A673 (cell line): ENCODE results near the gene HMX2.

Experiments used
- EZH2 ChIP-seq: fragments of 200-600 bp; sonication (generic); IDR thresholded peaks from 2 replicates; pipeline ENCODE4 v1.6.1; 2017; ENCODE audit warnings: borderline replicate concordance, low read depth, mild to moderate bottlenecking, mixed read lengths, antibody characterized with exemption, low read length; ENCODE audit not compliant: poor library complexity, severe bottlenecking
- TF ChIP-seq, protein P1 (sequence below): fragments of 300-800, 200-600 bp; sonication (generic); conservative IDR thresholded peaks from 2 replicates; pipeline ENCODE4 v1.5.1; 2017; ENCODE audit warnings: low read depth, mild to moderate bottlenecking, antibody characterized with exemption, low read length, moderate library complexity, mixed read lengths

DNA sequence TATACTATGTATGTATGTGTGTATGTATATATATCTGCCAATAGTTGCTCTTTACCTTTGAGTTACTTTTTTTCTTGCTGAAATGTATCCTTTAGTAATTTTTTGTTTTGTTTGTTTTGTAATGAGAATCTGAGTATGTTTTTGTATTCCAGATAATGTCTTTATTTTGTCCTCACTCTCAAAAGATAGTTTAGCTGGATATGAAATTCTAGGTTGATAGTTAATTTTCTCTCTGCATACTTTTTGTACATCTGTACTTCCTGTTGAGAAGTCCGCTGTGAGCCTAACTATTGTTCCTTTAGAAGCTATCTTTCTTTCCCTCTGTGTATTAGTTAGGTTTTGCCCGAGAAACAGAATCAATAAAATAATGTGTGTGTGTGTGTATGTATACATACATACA, 35.8 kb downstream of the HMX2 start:
- TF ChIP-seq, protein P1, sequence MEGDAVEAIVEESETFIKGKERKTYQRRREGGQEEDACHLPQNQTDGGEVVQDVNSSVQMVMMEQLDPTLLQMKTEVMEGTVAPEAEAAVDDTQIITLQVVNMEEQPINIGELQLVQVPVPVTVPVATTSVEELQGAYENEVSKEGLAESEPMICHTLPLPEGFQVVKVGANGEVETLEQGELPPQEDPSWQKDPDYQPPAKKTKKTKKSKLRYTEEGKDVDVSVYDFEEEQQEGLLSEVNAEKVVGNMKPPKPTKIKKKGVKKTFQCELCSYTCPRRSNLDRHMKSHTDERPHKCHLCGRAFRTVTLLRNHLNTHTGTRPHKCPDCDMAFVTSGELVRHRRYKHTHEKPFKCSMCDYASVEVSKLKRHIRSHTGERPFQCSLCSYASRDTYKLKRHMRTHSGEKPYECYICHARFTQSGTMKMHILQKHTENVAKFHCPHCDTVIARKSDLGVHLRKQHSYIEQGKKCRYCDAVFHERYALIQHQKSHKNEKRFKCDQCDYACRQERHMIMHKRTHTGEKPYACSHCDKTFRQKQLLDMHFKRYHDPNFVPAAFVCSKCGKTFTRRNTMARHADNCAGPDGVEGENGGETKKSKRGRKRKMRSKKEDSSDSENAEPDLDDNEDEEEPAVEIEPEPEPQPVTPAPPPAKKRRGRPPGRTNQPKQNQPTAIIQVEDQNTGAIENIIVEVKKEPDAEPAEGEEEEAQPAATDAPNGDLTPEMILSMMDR = no peak
- TF ChIP-seq EZH2 = no peak
